ENCODE results near the gene DAPP1. TPM values are rescaled to one million over a fixed set of nuclear protein-coding genes. Genes with fewer than 3 reads are reported as not detected.

Gene DAPP1
- total and polyA plus RNA-seq, 2 experiments from 2014 or later = not detected

GRCh38 chr4:99828477-99828876 is 11.8 kb downstream of the DAPP1 start:
- H3K79me2 ChIP-seq (replicated peaks; ENCODE audit: insufficient read depth) = no peaks in the 10 kb centered on the region
- Mint-ChIP-seq H3K4me1 (no peaks in the 10 kb centered on the region), H3K27me3 (ENCODE audit: insufficient read depth, low read depth, poor library complexity) (no peaks in the 10 kb centered on the region), H3K27ac (no peak overlapping the region), H3K9me3 (no peaks in the 10 kb centered on the region), H3K4me3 (no peak overlapping the region), H3K36me3 (ENCODE audit: low read depth) (no peaks in the 10 kb centered on the region)
- no peaks in the 10 kb centered on the region for H3K36me3 ChIP-seq (ENCODE audit: insufficient read depth)
- ATAC-seq = no peak
- H4K20me1 ChIP-seq (replicated peaks; ENCODE audit: insufficient read depth) = no peaks in the 10 kb centered on the region
- H3K4me2 ChIP-seq = no peak overlapping the region
- H3K27me3 ChIP-seq (ENCODE audit: insufficient read depth) = no peaks in the 10 kb centered on the region
- no peak for TF ChIP-seq CTCF (conservative IDR thresholded peaks at IDR 0.05; ENCODE audit: low read depth in 2 of 2)
- TF ChIP-seq POLR2AphosphoS5 (IDR thresholded peaks at IDR 0.05; ENCODE audit: low read depth) = no peak
- no peak for TF ChIP-seq REST (IDR thresholded peaks at IDR 0.05; ENCODE audit: unreplicated experiment)
- TF ChIP-seq NANOG (IDR thresholded peaks at IDR 0.05; ENCODE audit: borderline replicate concordance) = no peak
- TF ChIP-seq ZNF331 (CRISPR knock-in tag; IDR thresholded peaks at IDR 0.05; ENCODE audit: low read depth) = no peak
- TF ChIP-seq ZNF114 (CRISPR knock-in tag; IDR thresholded peaks at IDR 0.05) = no peak
- TF ChIP-seq EZH2phosphoT487 (IDR thresholded peaks at IDR 0.05; ENCODE audit: unreplicated experiment) = no peak
- no peak for TF ChIP-seq ZNF462 (CRISPR knock-in tag; IDR thresholded peaks at IDR 0.05)
- no peak for TF ChIP-seq EZH2 (IDR thresholded peaks at IDR 0.05; ENCODE audit: low read depth, unreplicated experiment)
- TF ChIP-seq ETS1 (IDR thresholded peaks at IDR 0.05) = no peak
- no peak for TF ChIP-seq STAT1 (IDR thresholded peaks at IDR 0.05; ENCODE audit: unreplicated experiment)
- no peak for TF ChIP-seq CREB1 (CRISPR knock-in tag; IDR thresholded peaks at IDR 0.05; ENCODE audit: low read depth)
- TF ChIP-seq JUNB (IDR thresholded peaks at IDR 0.05; ENCODE audit: unreplicated experiment) = no peak
- H3K27ac ChIP-seq (ENCODE audit: low read depth) = no peak overlapping the region
- no peaks in the 10 kb centered on the region for H3K4me1 ChIP-seq (ENCODE audit: insufficient read depth)
- H3F3A ChIP-seq (replicated peaks; ENCODE audit: low read depth) = no peaks in the 10 kb centered on the region
- H3K4me3 ChIP-seq = no peak overlapping the region
- no peaks in the 10 kb centered on the region for H3K9me2 ChIP-seq (ENCODE audit: insufficient read depth)
- no peak for DNase-seq (ENCODE audit: low spot score)
- H2AFZ ChIP-seq = no peak overlapping the region

All from GM23338 (cell line).